ENCODE results near the gene ABI3BP.

GRCh38 chr3:100871306-100871705 is 121.9 kb downstream of the ABI3BP start:
- TF ChIP-seq DPF2 (IDR thresholded peaks at IDR 0.05) = no peak
- no peak for TF ChIP-seq EZH2 (IDR thresholded peaks at IDR 0.05; ENCODE audit: borderline replicate concordance, control insufficient read depth, low read depth, low read length)
- TF ChIP-seq ATF2 (IDR thresholded peaks at IDR 0.05; ENCODE audit: low read length) = no peak
- TF ChIP-seq POLR2A (IDR thresholded peaks at IDR 0.05; ENCODE audit: low read depth, low read length) = no peak
- TF ChIP-seq ELK1 (IDR thresholded peaks at IDR 0.05; ENCODE audit: low read depth, low read length) = no peak
- TF ChIP-seq CTCF (IDR thresholded peaks at IDR 0.05 in 2 of 3, conservative IDR thresholded peaks at IDR 0.05 in 1 of 3; ENCODE audit: control insufficient read depth in 2 of 3, extremely low read depth in 1 of 3, insufficient read depth in 1 of 3, low read depth in 3 of 3, low read length in 3 of 3) = no peak
- no peak for TF ChIP-seq EP300 (IDR thresholded peaks at IDR 0.05; ENCODE audit: borderline replicate concordance in 1 of 2, control insufficient read depth in 1 of 2, low read depth in 2 of 2, low read length in 2 of 2)
- TF ChIP-seq ZBTB33 (IDR thresholded peaks at IDR 0.05) = no peak
